ENCODE data around the gene ETS1.

The ETS1 gene

GRCh38 chr11:128595775-128596174 lies 8.4 kb upstream of the ETS1 start:
- TF ChIP-seq CTCF (IDR thresholded peaks at IDR 0.05): no peak
- Mint-ChIP-seq H3K4me1 (peaks cover 45% of the 10 kb centered on the region), H3K4me3 (no peak overlapping the region), H3K27me3 (ENCODE audit: low read depth, poor library complexity) (peaks cover 37% of the 10 kb centered on the region), H3K27ac (no peak overlapping the region), H3K36me3 (ENCODE audit: low read depth) (no peaks in the 10 kb centered on the region), H3K9me3 (no peaks in the 10 kb centered on the region)
- DNase-seq: no peak

DNA sequence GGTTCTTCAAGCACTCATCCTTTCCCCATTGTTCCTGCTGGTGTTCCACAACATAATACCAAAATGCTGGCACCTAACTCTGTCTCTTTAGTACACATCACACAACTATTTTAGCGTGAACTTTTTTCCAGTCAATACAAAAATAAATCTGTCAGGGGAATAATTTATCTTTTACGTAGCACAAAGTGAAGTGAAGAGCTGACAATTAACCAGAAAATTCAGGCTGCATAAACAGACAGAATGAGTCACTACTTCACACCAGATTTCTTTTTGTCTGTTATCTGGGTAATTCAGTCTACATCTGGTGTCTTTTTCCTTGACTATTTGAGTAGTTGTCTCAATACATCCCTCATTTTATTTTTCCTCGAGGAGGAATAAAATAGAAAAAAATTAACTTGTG lies 7.9 kb upstream of the ETS1 start:
- DNase-seq: no peak
- Mint-ChIP-seq H3K9me3 (no peaks in the 10 kb centered on the region), H3K36me3 (ENCODE audit: low read depth) (no peaks in the 10 kb centered on the region), H3K4me1 (peaks cover 45% of the 10 kb centered on the region), H3K27me3 (ENCODE audit: low read depth, poor library complexity) (peaks cover 41% of the 10 kb centered on the region), H3K4me3 (no peak overlapping the region), H3K27ac (no peak overlapping the region)
- TF ChIP-seq CTCF (IDR thresholded peaks at IDR 0.05): no peak

- Mint-ChIP-seq H3K4me1 (peaks cover 45% of the 10 kb centered on the region), H3K9me3 (no peaks in the 10 kb centered on the region), H3K27me3 (ENCODE audit: low read depth, poor library complexity) (peaks cover 46% of the 10 kb centered on the region), H3K27ac (no peak overlapping the region), H3K36me3 (ENCODE audit: low read depth) (no peaks in the 10 kb centered on the region), H3K4me3 (no peak overlapping the region)
- DNase-seq: no peak
- TF ChIP-seq CTCF (IDR thresholded peaks at IDR 0.05): no peak
Observed at GRCh38 chr11:128594226-128594625, 6.9 kb upstream of the ETS1 start.

GRCh38 chr11:128593281-128593680 lies 5.9 kb upstream of the ETS1 start:
- Mint-ChIP-seq H3K36me3 (ENCODE audit: low read depth) (no peaks in the 10 kb centered on the region), H3K9me3 (no peaks in the 10 kb centered on the region), H3K4me1 (peaks cover 45% of the 10 kb centered on the region), H3K27ac (no peak overlapping the region), H3K4me3 (no peak overlapping the region), H3K27me3 (ENCODE audit: low read depth, poor library complexity) (peaks cover 51% of the 10 kb centered on the region)
- no peak for DNase-seq
- no peak for TF ChIP-seq CTCF (IDR thresholded peaks at IDR 0.05)

DNA sequence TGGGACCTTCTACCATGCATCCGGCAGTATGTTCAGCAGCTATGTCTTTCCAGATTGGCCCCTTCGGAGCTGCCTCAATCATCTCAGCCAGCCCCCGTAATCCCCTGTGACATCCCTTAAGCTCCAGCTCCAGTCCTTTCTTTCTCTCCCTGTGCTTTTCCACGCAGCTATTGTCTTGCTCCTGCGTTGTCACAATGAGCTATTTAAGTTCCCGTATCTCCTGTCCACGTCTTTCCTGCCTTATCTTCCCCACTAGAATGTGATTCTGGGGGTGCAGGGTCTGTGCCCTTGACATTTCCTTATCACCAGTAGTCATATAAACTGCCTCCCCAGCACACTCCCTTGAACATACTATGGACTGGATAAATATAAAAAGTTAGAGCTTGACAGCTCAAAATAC lies 5.1 kb upstream of the ETS1 start:
- DNase-seq: no peak
- Mint-ChIP-seq H3K4me1 (peaks cover 46% of the 10 kb centered on the region), H3K27me3 (ENCODE audit: low read depth, poor library complexity) (peaks cover 59% of the 10 kb centered on the region), H3K9me3 (no peaks in the 10 kb centered on the region), H3K27ac (no peak overlapping the region), H3K4me3 (no peak overlapping the region), H3K36me3 (ENCODE audit: low read depth) (no peaks in the 10 kb centered on the region)
- TF ChIP-seq CTCF (IDR thresholded peaks at IDR 0.05): no peak

GRCh38 chr11:128590587-128590986 lies 3.2 kb upstream of the ETS1 start:
- H3K36me3 Mint-ChIP-seq (ENCODE audit: low read depth): no peaks in the 10 kb centered on the region
- no peak for DNase-seq
- H3K27me3 Mint-ChIP-seq (ENCODE audit: low read depth, poor library complexity): peaks cover 78% of the 10 kb centered on the region
- peaks cover 48% of the 10 kb centered on the region for H3K4me1 Mint-ChIP-seq
- no peaks in the 10 kb centered on the region for H3K9me3 Mint-ChIP-seq
- H3K4me3 Mint-ChIP-seq: no peak overlapping the region
- no peak for TF ChIP-seq CTCF (IDR thresholded peaks at IDR 0.05)
- H3K27ac Mint-ChIP-seq: no peak overlapping the region

Measured in nephron progenitor cell (in vitro differentiated cells).